MG63 (cell line): Measurements from ENCODE around the gene PDS5A. TPM values are rescaled to one million over a fixed set of nuclear protein-coding genes. Genes with fewer than 3 reads are reported as not detected.
"Not testable (repeated sequence)": the region's sequence is repeated elsewhere in the genome, so short reads cannot be mapped to it uniquely, and the experiment has no call there.

ENCODE experiments used
- DNase-seq: peaks from one replicate; pipeline ENCODE4 v3.0.0-alpha.2; 2020
- H3K27me3 ChIP-seq: fragments of 250-450 bp; sonication (Bioruptor Pico); 2 replicates; pipeline ENCODE4 v1.5.1; 2020; ENCODE audit warnings: mild to moderate bottlenecking, moderate library complexity
- H3K36me3 ChIP-seq: fragments of 250-450 bp; sonication (Bioruptor Pico); 2 replicates; pipeline ENCODE4 v1.5.1; 2020; ENCODE audit warnings: mild to moderate bottlenecking, moderate library complexity
- H3K4me3 ChIP-seq: fragments of 250-450 bp; sonication (Bioruptor Pico); 2 replicates; pipeline ENCODE4 v1.5.1; 2020; ENCODE audit warnings: mild to moderate bottlenecking, moderate library complexity
- H3K9me3 ChIP-seq: fragments of 250-450 bp; sonication (Bioruptor Pico); 2 replicates; pipeline ENCODE4 v1.5.1; 2020; ENCODE audit warnings: mild to moderate bottlenecking, moderate library complexity
- total RNA-seq: library from RNA; depleted of rRNA; stranded (reverse); fragments of >200 nt; shearing (Covaris generic); gene quantifications from 2 replicates; pipeline ENCODE4 v1.2.3, GENCODE V29; 2014; ENCODE audit warnings: low replicate concordance

The PDS5A gene
- total RNA-seq, 1 experiment from 2014 or later: 19.2 TPM

DNA sequence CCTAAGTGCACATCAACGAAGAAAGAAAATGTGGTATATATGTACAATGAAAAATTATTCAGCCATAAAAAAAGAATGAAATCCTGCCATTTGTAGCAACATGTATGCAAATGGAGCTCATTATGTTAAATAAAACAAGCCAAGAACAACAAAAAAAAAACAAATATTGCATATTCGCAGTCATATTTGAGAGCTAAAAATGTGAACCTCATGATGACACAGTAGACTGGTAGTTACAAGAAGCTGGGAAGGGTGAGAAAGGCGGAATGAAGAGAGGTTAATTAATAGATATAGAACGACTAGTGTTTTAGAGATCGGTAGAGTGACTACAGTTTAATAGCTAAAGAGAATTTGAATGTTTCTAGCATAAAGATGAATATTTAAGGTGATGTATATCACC is 89.2 kb downstream of the PDS5A start:
- Histone ChIP-seq H3K27me3 (no peaks in the 10 kb centered on the region), H3K4me3 (no peak overlapping the region), H3K9me3 (no peaks in the 10 kb centered on the region), H3K36me3 (peaks cover 8% of the 10 kb centered on the region; the same call in 1 of the 2 replicates)
- DNase-seq: no peak

DNA sequence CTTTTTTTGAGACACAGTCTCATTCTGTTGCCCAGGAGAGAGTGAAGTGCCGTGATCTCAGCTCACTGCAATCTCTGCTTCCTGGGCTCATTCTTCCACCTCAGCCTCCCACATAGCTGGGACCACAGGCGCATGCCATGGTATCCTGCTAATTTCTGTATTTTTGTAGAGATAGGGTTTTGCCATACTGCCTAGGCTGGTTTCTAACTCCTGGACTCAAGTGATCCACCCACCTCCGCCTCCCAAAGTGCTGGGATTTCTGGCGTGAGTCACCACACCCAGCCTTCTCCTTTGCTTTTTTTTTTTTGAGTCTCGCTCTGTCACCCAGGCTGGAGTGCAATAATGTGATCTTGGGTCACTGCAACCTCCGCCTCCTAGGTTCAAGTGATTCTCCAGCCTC is 94.1 kb downstream of the PDS5A start:
- Histone ChIP-seq H3K36me3 (peaks cover 11% of the 10 kb centered on the region; the same call in 1 of the 2 replicates), H3K4me3 (no peak overlapping the region), H3K9me3 (no peaks in the 10 kb centered on the region), H3K27me3 (no peaks in the 10 kb centered on the region)
- no peak for DNase-seq

DNA sequence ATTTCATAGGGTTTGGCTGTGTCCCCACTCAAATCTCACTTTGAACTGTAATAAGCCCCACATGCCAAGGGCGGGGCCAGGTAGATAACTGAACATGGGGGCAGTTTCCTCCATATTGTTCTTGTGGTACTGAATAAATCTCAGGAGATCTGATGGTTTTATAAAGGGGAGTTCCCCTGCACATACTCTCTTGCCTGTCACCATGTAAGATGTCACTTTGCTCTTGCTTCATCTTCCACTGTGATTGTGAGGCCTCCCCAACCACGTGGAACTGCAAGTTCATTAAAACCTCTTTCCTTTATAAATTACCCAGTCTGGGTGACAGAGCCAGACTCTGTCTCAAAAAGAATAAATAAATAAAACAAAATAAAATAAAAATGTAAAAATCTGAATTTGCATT is 95.9 kb downstream of the PDS5A start:
- DNase-seq: no peak
- peaks cover 11% of the 10 kb centered on the region; the same call in 1 of the 2 replicates for H3K36me3 ChIP-seq
- H3K4me3 ChIP-seq: no peak overlapping the region
- no peaks in the 10 kb centered on the region for H3K27me3 ChIP-seq
- H3K9me3 ChIP-seq: no peaks in the 10 kb centered on the region

DNA sequence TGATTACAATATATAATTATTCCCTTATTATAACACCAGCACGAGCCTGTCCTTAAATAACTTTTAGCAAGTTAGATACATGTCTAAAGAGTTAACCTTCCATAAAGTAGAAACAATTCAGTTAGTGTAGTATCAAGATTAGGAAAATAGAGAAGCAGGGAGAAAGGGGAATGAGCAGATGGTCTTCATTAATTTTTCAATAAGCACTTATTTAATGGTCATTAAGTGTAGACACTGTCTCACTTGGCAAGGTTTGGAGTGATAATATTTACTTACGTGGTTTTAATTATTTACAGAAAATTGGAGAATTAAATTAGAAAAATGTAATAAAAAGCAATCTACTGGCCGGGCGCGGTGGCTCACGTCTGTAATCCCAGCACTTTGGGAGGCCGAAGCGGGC is 99.7 kb downstream of the PDS5A start:
- Histone ChIP-seq H3K36me3 (peaks cover 24% of the 10 kb centered on the region), H3K27me3 (no peaks in the 10 kb centered on the region), H3K4me3 (no peak overlapping the region), H3K9me3 (no peaks in the 10 kb centered on the region)
- no peak for DNase-seq

DNA sequence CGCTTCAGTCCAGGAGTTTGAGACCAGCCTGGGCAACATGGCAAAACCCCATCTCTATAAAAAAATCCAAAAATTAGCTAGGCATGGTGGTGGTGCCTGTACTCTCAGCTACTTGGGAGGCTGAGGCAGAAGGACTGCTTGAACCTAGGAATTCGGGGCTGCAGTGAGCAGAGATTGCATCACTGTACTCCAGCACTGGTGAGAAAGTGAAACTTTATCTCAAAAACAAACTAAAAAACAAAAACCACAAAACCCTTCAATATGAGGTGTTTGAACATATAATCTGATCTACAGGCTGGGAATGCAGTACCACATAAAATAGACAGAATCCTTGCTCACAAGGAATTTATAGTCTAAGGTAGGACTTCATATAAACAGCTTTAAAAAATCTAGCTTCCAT is 103.9 kb downstream of the PDS5A start:
- Histone ChIP-seq H3K36me3 (peaks cover 33% of the 10 kb centered on the region), H3K4me3 (no peak overlapping the region), H3K9me3 (no peaks in the 10 kb centered on the region), H3K27me3 (no peaks in the 10 kb centered on the region)
- no peak for DNase-seq

DNA sequence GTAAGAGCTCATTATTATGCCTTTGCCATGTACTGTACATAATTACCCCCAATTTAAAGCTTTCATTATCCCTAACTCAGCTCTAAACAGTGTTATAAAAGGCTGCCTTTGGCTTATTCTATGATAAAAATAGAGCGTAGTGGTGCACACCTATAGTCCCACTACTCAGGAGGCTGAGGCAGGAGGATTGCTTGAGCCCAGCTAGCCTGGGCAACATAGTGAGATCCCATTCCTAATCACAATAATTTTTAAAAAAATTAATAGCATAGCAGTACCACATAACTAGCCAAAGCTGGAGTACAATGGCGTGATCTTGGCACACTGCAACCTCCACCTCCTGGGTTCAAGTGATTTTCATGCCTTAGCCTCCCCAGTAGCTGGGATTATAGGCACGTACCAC is 112.4 kb downstream of the PDS5A start:
- no peak for DNase-seq
- H3K36me3 ChIP-seq: peaks cover 18% of the 10 kb centered on the region
- H3K27me3 ChIP-seq: no peaks in the 10 kb centered on the region
- no peaks in the 10 kb centered on the region for H3K9me3 ChIP-seq
- no peak overlapping the region for H3K4me3 ChIP-seq

DNA sequence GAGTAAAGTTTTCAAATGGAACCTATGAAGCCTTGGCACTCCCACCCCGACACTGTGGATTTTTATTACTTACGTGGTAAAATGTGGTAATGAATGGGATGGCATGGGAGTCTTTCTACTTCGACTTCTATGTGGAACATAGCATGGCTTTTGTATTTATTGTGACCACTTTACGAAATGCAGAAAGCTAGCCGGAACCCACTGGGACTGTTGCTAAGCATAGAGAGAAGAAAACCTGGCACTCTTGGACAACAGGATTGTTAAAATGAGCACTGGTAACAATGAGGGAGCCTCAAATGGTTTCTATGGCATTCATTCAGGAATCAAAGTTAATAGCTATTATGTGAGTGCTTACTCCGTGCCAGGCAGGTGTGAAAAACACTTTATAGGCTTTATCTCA is 113.3 kb downstream of the PDS5A start:
- H3K36me3 ChIP-seq: peaks cover 23% of the 10 kb centered on the region
- DNase-seq: no peak
- H3K27me3 ChIP-seq: no peaks in the 10 kb centered on the region
- H3K4me3 ChIP-seq: no peak overlapping the region
- no peaks in the 10 kb centered on the region for H3K9me3 ChIP-seq

DNA sequence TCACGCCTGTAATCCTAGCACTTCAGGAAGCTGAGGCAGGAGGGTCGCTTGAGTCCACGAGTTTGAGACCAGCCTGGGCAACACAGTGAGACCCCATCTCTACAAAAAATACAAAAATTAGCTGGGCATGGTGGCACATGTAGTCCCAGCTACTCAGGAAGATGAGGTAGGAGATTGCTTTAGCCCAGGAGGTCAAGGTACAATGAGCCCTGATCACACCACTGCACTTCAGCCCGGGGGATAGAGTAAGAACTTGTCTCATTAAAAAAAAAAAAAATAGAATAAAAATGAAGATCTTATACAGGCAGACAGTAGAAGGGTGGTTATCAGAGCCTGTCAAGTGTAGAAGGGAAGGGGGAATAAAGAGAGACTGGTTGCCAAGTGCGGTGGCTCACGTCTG is 116.9 kb downstream of the PDS5A start:
- DNase-seq: no peak
- Histone ChIP-seq H3K27me3 (no peaks in the 10 kb centered on the region), H3K9me3 (peaks cover 10% of the 10 kb centered on the region), H3K4me3 (no peak overlapping the region), H3K36me3 (peaks cover 33% of the 10 kb centered on the region)

DNA sequence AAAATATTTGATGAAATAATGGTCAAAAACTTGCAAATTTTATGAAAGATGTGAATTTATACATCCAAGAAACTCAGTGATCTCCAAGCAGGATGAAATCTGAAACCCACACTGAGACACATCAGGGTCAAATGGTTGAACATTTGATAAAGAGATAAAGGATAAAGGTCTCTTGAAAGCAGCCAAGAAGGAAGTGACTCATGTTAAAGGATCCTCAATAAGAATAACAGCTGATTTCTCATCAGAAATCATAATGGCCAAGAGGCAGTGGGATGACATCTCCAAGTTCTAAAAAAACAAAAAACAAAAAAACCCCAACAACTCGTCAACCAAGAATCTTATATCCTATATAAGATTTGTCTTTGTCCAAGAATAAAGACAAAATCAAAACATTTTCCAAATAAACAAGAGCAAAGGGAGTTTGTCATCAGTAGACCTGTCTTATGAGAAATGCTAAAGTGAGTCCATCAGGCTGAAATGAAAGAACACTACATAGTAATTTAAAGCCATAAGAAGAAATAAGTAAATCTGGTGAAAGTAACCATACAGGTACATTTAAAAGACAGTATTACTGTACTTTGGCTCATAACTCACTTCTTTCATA is 121.7 kb downstream of the PDS5A start:
- no peak overlapping the region for H3K4me3 ChIP-seq
- H3K36me3 ChIP-seq: peaks cover 50% of the 10 kb centered on the region
- no peak for DNase-seq
- H3K9me3 ChIP-seq: peaks cover 13% of the 10 kb centered on the region
- H3K27me3 ChIP-seq: no peaks in the 10 kb centered on the region

DNA sequence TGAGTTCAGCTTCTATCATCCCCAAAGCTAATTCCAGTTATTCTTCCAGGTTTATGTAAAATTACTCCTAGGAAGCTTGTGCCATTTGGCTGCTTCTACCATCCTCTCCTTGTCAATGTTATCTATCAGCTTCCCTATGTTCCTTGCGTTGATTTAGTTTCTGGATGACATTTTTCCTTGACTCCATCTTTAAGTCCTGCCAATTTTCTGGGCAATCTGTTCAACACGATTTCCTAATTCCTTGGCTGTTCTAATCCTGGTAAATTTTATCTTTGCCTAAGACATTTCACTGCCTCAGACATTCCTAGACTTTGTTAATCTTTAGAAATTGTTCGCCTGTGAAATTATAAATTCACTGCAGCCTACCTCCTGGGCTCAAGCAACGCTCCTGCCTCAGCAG is 125.1 kb downstream of the PDS5A start:
- H3K36me3 ChIP-seq: peaks cover 37% of the 10 kb centered on the region
- DNase-seq: no peak
- H3K9me3 ChIP-seq: peaks cover 13% of the 10 kb centered on the region
- H3K27me3 ChIP-seq: no peaks in the 10 kb centered on the region
- no peak overlapping the region for H3K4me3 ChIP-seq

DNA sequence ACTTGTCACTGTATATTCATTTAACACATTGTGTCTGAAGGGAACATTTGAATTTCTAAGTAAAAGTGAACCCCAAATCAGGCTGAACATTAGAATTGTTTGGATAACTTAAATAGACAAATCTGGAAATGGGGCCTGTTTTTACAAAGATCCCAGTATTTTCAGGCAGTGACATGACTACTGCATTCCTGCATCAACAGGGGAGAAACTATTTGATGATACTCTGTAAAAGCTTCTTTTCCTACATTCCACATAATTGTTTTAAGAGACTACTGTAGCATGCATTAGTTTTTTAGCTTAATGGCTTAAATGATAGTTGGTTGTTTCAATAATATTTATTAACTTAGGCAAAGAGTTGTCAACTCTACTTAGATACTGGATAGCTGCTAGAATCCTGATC is 127.0 kb downstream of the PDS5A start:
- Histone ChIP-seq H3K27me3 (no peaks in the 10 kb centered on the region), H3K36me3 (peaks cover 31% of the 10 kb centered on the region), H3K9me3 (peaks cover 3% of the 10 kb centered on the region), H3K4me3 (no peak overlapping the region)
- no peak for DNase-seq

DNA sequence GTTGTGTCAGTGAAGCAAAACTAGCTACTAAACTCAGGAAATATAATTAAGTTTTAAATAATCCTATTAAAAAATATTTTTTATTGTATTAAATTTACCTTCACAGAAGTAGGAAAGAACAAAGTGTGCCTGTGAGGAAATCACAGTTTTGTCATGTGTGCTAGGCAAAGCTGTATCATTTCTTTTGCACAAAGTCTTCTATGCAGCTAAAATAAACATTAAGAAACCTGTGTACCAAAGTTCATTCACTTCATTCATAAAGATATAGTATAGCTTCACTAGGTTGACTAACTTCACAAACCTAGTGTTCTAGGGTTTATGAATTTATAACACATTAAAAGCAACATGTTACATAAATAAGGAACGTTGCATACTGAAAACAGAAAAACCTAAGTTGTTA is 131.0 kb downstream of the PDS5A start:
- Histone ChIP-seq H3K36me3 (peaks cover 29% of the 10 kb centered on the region), H3K4me3 (no peak overlapping the region), H3K9me3 (no peaks in the 10 kb centered on the region), H3K27me3 (no peaks in the 10 kb centered on the region)
- DNase-seq: no peak

DNA sequence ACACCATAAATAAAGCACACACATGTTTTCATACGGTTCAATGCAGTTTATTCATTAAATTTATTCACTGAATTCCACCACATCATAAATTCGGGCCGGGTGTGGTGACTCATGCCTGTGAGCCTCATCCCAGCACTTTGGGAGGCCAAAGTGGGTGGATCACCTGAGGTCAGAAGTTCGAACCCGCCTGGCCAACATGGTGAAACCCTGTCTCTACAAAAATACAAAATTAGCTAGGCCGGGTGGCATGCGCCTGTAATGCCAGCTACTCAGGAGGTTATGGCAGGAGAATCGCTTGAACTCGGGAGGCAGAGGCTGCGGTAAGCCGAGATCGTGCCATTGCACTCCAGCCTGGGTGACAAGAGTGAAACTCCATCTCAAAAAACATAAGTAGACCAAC is 131.6 kb downstream of the PDS5A start:
- H3K9me3 ChIP-seq: no peaks in the 10 kb centered on the region
- no peak overlapping the region for H3K4me3 ChIP-seq
- peak; percentile 70 for DNase-seq
- no peaks in the 10 kb centered on the region for H3K27me3 ChIP-seq
- peaks cover 29% of the 10 kb centered on the region for H3K36me3 ChIP-seq

DNA sequence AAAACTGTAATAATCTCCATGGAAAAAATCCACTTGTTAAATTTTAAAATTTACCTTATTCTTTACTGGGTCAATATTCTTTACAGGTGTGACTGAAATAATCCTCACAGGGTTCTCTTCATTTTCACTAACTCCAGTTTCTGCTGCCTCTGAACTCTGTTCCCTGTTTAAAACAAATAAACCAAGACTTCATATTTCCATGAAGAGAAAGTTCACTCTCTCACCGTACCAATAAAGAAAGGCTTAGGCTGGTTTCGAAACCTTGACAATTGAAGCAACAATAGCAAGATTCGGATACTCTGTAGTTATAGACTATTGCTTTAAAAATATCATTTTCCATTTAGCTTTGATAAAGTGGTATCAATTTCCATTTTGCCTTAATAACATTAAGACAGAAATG is 135.8 kb downstream of the PDS5A start:
- H3K27me3 ChIP-seq: no peaks in the 10 kb centered on the region
- no peaks in the 10 kb centered on the region for H3K9me3 ChIP-seq
- DNase-seq: no peak
- no peak overlapping the region for H3K4me3 ChIP-seq
- peaks cover 44% of the 10 kb centered on the region for H3K36me3 ChIP-seq

DNA sequence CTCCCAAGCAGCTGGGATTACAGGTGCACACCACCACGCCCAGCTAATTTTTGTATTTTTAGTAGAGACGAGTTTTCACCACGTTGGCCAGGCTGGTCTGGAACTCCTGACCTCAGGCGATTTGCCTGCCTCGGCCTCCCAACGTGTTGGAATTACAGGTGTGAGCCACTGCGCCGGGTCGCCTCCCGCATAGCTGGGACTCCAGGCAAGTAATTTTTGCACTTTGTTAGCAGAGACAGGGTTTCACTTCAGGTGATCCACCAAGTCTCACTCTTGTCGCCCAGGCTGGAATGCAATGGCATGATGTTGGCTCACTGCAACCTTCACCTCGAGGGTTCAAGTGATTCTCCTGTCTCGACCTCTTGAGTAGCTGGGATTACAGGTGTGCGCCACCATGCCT is 137.2 kb downstream of the PDS5A start:
- DNase-seq, H3K4me3 ChIP-seq, H3K9me3 ChIP-seq, H3K27me3 ChIP-seq: not testable (repeated sequence)
- peaks cover 43% of the 10 kb centered on the region for H3K36me3 ChIP-seq

DNA sequence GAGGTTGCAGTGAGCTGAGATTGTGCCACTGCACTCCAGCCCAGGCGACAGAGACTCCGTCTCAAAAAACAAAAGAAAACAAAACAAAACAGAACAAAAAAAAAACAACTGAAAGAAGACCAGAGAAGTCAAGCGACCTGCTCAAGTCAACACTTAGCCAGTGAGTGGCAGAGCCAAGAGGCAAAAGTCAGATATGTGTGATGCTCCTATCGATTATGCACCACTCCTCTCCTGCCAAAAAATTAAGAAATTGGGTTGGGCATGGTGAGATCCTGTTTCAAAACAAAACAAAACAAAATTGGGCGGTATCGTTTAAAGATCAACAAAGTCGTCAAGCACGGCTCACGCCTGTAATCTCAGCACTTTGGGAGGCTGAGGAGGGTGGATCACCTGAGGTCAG is 137.7 kb downstream of the PDS5A start:
- Histone ChIP-seq H3K27me3 (no peaks in the 10 kb centered on the region), H3K36me3 (peaks cover 43% of the 10 kb centered on the region), H3K4me3 (no peak overlapping the region), H3K9me3 (no peaks in the 10 kb centered on the region)
- no peak for DNase-seq

DNA sequence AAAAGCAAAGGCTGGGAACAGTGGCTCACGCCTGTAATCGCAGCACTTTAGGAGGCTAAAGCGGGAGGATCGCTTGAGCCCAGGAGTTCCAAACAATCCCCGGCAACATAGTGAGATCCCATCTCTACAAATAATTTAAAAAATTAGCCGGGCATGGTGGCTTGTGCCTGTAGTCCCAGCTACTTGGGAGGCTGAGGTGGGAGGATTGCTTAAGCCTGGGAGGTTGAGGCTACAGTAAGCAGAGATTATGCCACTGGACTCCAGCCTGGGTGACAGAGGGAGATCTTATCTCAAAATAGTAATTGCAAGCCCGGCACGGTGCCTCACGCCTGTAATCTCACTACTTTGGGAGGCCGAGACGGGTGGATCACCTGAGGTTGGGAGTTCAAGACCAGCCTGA is 139.3 kb downstream of the PDS5A start:
- H3K9me3 ChIP-seq, DNase-seq, H3K4me3 ChIP-seq, H3K27me3 ChIP-seq: not testable (repeated sequence)
- H3K36me3 ChIP-seq: peaks cover 35% of the 10 kb centered on the region

DNA sequence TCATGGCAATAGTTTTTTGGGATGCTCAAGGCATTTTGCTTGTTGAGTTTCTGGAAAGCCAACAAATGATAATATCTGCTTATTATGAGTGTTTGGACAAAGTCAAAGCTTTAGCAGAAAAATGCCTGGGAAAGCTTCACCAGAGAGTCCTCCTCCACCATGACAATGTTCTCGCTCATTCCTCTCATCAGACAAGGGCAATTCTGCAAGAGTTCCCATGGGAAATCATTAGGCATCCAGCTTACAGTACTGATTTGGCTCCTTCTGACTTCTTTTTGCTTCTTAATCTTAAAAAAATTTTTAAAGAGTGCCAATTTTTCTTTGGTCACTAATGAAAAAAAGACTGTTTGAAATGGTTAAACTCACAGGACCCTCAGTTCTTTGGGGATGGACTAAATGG is 143.4 kb downstream of the PDS5A start:
- Histone ChIP-seq H3K4me3 (no peak overlapping the region), H3K9me3 (no peaks in the 10 kb centered on the region), H3K36me3 (peaks cover 22% of the 10 kb centered on the region), H3K27me3 (no peaks in the 10 kb centered on the region)
- no peak for DNase-seq

DNA sequence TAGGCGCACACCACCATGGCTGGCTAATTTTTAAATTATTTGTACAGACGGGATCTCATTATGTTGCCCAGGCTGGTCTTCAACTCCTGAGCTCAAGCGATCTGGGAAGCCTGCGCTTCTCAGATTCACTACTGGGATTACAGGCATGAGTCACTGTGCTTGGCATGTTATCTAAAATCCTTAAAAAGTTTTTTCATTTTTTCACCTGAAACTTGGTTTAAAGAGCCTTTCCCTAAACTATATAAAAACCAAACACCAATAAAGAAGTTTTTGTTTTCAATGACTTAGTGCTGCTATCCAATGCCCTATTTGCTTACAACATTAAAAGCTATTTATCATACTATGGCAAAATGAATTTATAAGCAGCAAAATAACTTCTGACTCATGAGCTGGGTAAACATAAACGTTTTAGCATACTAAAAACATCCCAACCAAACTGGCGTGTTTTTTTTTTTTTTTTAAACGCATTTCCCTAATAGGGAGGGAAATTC is 151.9 kb downstream of the PDS5A start:
- Histone ChIP-seq H3K27me3 (no peaks in the 10 kb centered on the region), H3K36me3 (peaks cover 22% of the 10 kb centered on the region), H3K4me3 (no peak overlapping the region), H3K9me3 (no peaks in the 10 kb centered on the region)
- DNase-seq: no peak
